Measurements from ENCODE around the gene NAV2.

NAV2 gene

DNA sequence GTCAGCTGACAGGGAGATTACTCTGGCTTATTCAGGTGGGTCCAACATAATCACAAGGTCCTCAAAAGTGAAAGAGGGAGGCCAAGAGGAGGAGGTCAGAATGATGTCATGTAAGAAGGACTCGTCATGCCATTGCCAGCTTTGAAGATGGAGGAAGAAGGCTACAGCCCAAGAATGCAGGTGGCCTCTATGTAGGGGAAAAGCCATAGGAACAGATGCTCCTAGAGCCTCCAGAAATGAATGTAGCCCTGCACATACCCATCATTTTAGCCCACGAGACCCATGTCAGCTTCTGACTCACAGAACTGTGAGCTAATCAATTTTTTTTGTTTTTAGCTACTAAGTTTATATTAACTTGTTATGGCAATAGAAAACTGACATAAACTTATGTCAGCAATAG, 276.6 kb downstream of the NAV2 start (continued):
- TF ChIP-seq, protein P1, sequence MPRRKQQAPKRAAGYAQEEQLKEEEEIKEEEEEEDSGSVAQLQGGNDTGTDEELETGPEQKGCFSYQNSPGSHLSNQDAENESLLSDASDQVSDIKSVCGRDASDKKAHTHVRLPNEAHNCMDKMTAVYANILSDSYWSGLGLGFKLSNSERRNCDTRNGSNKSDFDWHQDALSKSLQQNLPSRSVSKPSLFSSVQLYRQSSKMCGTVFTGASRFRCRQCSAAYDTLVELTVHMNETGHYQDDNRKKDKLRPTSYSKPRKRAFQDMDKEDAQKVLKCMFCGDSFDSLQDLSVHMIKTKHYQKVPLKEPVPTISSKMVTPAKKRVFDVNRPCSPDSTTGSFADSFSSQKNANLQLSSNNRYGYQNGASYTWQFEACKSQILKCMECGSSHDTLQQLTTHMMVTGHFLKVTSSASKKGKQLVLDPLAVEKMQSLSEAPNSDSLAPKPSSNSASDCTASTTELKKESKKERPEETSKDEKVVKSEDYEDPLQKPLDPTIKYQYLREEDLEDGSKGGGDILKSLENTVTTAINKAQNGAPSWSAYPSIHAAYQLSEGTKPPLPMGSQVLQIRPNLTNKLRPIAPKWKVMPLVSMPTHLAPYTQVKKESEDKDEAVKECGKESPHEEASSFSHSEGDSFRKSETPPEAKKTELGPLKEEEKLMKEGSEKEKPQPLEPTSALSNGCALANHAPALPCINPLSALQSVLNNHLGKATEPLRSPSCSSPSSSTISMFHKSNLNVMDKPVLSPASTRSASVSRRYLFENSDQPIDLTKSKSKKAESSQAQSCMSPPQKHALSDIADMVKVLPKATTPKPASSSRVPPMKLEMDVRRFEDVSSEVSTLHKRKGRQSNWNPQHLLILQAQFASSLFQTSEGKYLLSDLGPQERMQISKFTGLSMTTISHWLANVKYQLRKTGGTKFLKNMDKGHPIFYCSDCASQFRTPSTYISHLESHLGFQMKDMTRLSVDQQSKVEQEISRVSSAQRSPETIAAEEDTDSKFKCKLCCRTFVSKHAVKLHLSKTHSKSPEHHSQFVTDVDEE (CRISPR knock-in tag; IDR thresholded peaks at IDR 0.05) = no peak
- TF ChIP-seq CSDC2 (CRISPR knock-in tag; IDR thresholded peaks at IDR 0.05) (no peak), ISL1 (CRISPR knock-in tag; IDR thresholded peaks at IDR 0.05) (no peak), TCF4 (CRISPR knock-in tag; IDR thresholded peaks at IDR 0.05; ENCODE audit: borderline replicate concordance) (no peak)
- TF ChIP-seq, protein P2, sequence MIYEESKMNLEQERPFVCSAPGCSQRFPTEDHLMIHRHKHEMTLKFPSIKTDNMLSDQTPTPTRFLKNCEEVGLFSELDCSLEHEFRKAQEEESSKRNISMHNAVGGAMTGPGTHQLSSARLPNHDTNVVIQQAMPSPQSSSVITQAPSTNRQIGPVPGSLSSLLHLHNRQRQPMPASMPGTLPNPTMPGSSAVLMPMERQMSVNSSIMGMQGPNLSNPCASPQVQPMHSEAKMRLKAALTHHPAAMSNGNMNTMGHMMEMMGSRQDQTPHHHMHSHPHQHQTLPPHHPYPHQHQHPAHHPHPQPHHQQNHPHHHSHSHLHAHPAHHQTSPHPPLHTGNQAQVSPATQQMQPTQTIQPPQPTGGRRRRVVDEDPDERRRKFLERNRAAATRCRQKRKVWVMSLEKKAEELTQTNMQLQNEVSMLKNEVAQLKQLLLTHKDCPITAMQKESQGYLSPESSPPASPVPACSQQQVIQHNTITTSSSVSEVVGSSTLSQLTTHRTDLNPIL (CRISPR knock-in tag; IDR thresholded peaks at IDR 0.05; ENCODE audit: low read depth) = no peak

DNA sequence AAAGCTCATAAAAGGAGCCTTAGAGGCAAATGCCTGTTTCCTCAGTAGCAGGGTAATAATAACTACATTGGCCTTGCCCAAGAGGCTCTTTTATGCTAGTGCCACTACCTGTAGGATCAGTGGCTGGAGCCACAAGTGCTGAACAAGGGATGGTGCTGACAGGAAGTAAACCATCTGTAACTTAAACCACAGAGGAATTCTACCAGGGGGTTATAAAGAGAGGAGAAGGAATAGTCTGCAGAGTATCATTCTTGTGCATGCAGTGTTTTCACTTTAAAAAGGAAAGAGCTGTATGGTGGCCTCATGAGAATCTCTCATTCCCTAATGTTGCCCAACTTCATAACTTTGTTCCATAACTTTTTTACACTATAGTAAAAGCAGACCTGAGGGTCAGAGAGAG, 279.5 kb downstream of the NAV2 start:
- TF ChIP-seq ZNF70 (CRISPR knock-in tag; IDR thresholded peaks at IDR 0.05) (no peak), GLIS3 (CRISPR knock-in tag; IDR thresholded peaks at IDR 0.05) (no peak), ZFP30 (CRISPR knock-in tag; IDR thresholded peaks at IDR 0.05) (no peak), ZNF565 (CRISPR knock-in tag; conservative IDR thresholded peaks at IDR 0.05; ENCODE audit: low read depth) (no peak), PPARA (CRISPR knock-in tag; IDR thresholded peaks at IDR 0.05; ENCODE audit: borderline replicate concordance) (no peak), ESRRG (CRISPR knock-in tag; IDR thresholded peaks at IDR 0.05) (no peak), RARB (CRISPR knock-in tag; IDR thresholded peaks at IDR 0.05) (no peak), CSDC2 (CRISPR knock-in tag; IDR thresholded peaks at IDR 0.05) (no peak), TOX (CRISPR knock-in tag; IDR thresholded peaks at IDR 0.05; ENCODE audit: borderline replicate concordance) (no peak), ARNTL (CRISPR knock-in tag; IDR thresholded peaks at IDR 0.05; ENCODE audit: borderline replicate concordance, low read depth) (no peak), ISL1 (CRISPR knock-in tag; IDR thresholded peaks at IDR 0.05) (no peak), ZFP3 (CRISPR knock-in tag; IDR thresholded peaks at IDR 0.05) (no peak)
- TF ChIP-seq, protein P3, sequence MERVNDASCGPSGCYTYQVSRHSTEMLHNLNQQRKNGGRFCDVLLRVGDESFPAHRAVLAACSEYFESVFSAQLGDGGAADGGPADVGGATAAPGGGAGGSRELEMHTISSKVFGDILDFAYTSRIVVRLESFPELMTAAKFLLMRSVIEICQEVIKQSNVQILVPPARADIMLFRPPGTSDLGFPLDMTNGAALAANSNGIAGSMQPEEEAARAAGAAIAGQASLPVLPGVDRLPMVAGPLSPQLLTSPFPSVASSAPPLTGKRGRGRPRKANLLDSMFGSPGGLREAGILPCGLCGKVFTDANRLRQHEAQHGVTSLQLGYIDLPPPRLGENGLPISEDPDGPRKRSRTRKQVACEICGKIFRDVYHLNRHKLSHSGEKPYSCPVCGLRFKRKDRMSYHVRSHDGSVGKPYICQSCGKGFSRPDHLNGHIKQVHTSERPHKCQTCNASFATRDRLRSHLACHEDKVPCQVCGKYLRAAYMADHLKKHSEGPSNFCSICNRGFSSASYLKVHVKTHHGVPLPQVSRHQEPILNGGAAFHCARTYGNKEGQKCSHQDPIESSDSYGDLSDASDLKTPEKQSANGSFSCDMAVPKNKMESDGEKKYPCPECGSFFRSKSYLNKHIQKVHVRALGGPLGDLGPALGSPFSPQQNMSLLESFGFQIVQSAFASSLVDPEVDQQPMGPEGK (CRISPR knock-in tag; IDR thresholded peaks at IDR 0.05; ENCODE audit: borderline replicate concordance) = no peak
- TF ChIP-seq, protein P2 (CRISPR knock-in tag; IDR thresholded peaks at IDR 0.05; ENCODE audit: low read depth) = no peak
- TF ChIP-seq, protein P1 (CRISPR knock-in tag; IDR thresholded peaks at IDR 0.05) = no peak
- no peak for ATAC-seq

DNA sequence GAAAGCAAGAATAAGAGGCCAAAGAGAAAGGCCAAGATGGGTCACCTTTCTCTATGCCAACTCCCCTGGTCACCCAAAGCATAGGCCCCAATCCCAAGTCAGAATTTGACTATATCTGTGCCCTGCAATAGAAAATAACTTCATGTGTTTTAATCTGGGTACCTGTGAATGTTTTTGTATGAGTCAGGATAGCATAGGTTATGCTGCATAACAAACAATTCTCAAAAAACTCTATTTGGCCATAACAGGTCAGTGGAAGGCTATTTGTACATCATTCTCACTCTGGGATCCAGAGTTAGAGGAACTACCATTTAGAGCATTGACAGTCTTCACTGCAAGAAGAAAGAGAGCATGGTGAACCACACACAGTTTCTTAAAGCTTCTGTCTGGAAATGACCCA, 280.4 kb downstream of the NAV2 start:
- ATAC-seq = no peak
- no peak for TF ChIP-seq BACH2 (CRISPR knock-in tag; IDR thresholded peaks at IDR 0.05; ENCODE audit: borderline replicate concordance)
- no peak for TF ChIP-seq ARNTL (CRISPR knock-in tag; IDR thresholded peaks at IDR 0.05; ENCODE audit: borderline replicate concordance, low read depth)
- TF ChIP-seq ZNF565 (CRISPR knock-in tag; conservative IDR thresholded peaks at IDR 0.05; ENCODE audit: low read depth) = no peak
- TF ChIP-seq, protein P1 (CRISPR knock-in tag; IDR thresholded peaks at IDR 0.05) = no peak
- no peak for TF ChIP-seq CSDC2 (CRISPR knock-in tag; IDR thresholded peaks at IDR 0.05)
- TF ChIP-seq ISL1 (CRISPR knock-in tag; IDR thresholded peaks at IDR 0.05) = no peak
- no peak for TF ChIP-seq ESRRG (CRISPR knock-in tag; IDR thresholded peaks at IDR 0.05)
- no peak for TF ChIP-seq ZNF70 (CRISPR knock-in tag; IDR thresholded peaks at IDR 0.05)

All from SK-N-SH treated with all-trans-retinoic acid at 6 μM for 48 hours (cell line).